Liver (tissue), 9 donors: ENCODE measurements around the gene UBE3C. TPM values are rescaled to one million over a fixed set of nuclear protein-coding genes. Genes with fewer than 3 reads are reported as not detected.
"Not testable (repeated sequence)": the region's sequence is repeated elsewhere in the genome, so short reads cannot be mapped to it uniquely, and the experiment has no call there.

Source experiments
- DNase-seq: peaks from one replicate; pipeline ENCODE4 v3.0.0-alpha.2; 2017; ENCODE audit warnings: low spot score
- H3K27ac ChIP-seq, 2 donors: one replicate each; pipeline ENCODE4 v1.7.0; 2013; ENCODE audit warnings: inconsistent platforms in 2 of 2, low read length in 2 of 2, control low read depth in 1 of 2, low read depth in 1 of 2, mild to moderate bottlenecking in 1 of 2
- H3K27me3 ChIP-seq, 4 donors: one replicate each; pipeline versions ENCODE4 v1.6.1 to v1.7.0; 2013; ENCODE audit warnings: low read length in 3 of 4, inconsistent platforms in 1 of 4, mild to moderate bottlenecking in 1 of 4, moderate library complexity in 1 of 4; ENCODE audit not compliant: control insufficient read depth in 4 of 4, insufficient read depth in 4 of 4
- H3K36me3 ChIP-seq, 4 donors: one replicate each; pipeline versions ENCODE4 v1.6.1 to v1.7.0; 2013; ENCODE audit warnings: low read length in 3 of 4, mild to moderate bottlenecking in 3 of 4, low read depth in 1 of 4, moderate library complexity in 1 of 4; ENCODE audit not compliant: control insufficient read depth in 4 of 4, insufficient read depth in 3 of 4
- H3K4me1 ChIP-seq, 4 donors: one replicate each; pipeline versions ENCODE4 v1.6.1 to v1.7.0; 2013; ENCODE audit warnings: low read length in 3 of 4, mild to moderate bottlenecking in 3 of 4, moderate library complexity in 1 of 4; ENCODE audit not compliant: control insufficient read depth in 4 of 4, insufficient read depth in 4 of 4
- H3K4me3 ChIP-seq, 3 donors: one replicate each; pipeline versions ENCODE4 v1.6.1 to v1.7.0; 2013; ENCODE audit warnings: low read length in 3 of 3, control low read depth in 1 of 3, low read depth in 1 of 3, mild to moderate bottlenecking in 1 of 3
- H3K9ac ChIP-seq, 2 donors: one replicate each; pipeline ENCODE4 v1.7.0; 2013; ENCODE audit warnings: low read length in 2 of 2, mild to moderate bottlenecking in 2 of 2, moderate library complexity in 2 of 2, control low read depth in 1 of 2, low read depth in 1 of 2
- H3K9me3 ChIP-seq, 4 donors: one replicate each; pipeline versions ENCODE4 v1.6.1 to v1.7.0; 2013; ENCODE audit warnings: low read length in 3 of 4; ENCODE audit not compliant: control insufficient read depth in 4 of 4
- ATF3 ChIP-seq: IDR thresholded peaks from 2 replicates; pipeline ENCODE4 v1.6.1; 2016; ENCODE audit warnings: antibody characterized with exemption
- EGR1 ChIP-seq, 2 donors: IDR thresholded peaks; 2 replicates each; pipeline ENCODE4 v1.6.1; 2016 to 2018; ENCODE audit warnings: antibody characterized with exemption in 2 of 2, low read depth in 2 of 2
- FOXA1 ChIP-seq: IDR thresholded peaks from 2 replicates; pipeline ENCODE4 v1.6.1; 2016; ENCODE audit warnings: antibody characterized with exemption
- FOXA2 ChIP-seq: IDR thresholded peaks from 2 replicates; pipeline ENCODE4 v1.6.1; 2016; ENCODE audit warnings: antibody characterized with exemption
- GABPA ChIP-seq, 2 donors: IDR thresholded peaks in 1 of 2; conservative IDR thresholded peaks in 1 of 2; 2 replicates each; pipeline ENCODE4 v1.6.1; 2016; ENCODE audit warnings: antibody characterized with exemption in 2 of 2, mild to moderate bottlenecking in 1 of 2, moderate library complexity in 1 of 2
- HNF4G ChIP-seq: IDR thresholded peaks from 2 replicates; pipeline ENCODE4 v1.6.1; 2016; ENCODE audit warnings: antibody characterized with exemption
- JUND ChIP-seq, 2 donors: IDR thresholded peaks; 2 replicates each; pipeline ENCODE4 v1.6.1; 2016; ENCODE audit warnings: antibody characterized with exemption in 2 of 2
- MAX ChIP-seq: IDR thresholded peaks from 2 replicates; pipeline ENCODE4 v1.6.1; 2016; ENCODE audit warnings: antibody characterized with exemption
- NR2F2 ChIP-seq: IDR thresholded peaks from 2 replicates; pipeline ENCODE4 v1.6.1; 2016; ENCODE audit warnings: antibody characterized with exemption
- RAD21 ChIP-seq, 2 donors: IDR thresholded peaks; 2 replicates each; pipeline ENCODE4 v1.6.1; 2016; ENCODE audit warnings: antibody characterized with exemption in 2 of 2, mild to moderate bottlenecking in 2 of 2
- REST ChIP-seq: IDR thresholded peaks from 2 replicates; pipeline ENCODE4 v1.6.1; 2016; ENCODE audit warnings: antibody characterized with exemption, mild to moderate bottlenecking
- RXRA ChIP-seq, 2 donors: IDR thresholded peaks; 2 replicates each; pipeline ENCODE4 v1.6.1; 2017 to 2018; ENCODE audit warnings: antibody characterized with exemption in 2 of 2, mild to moderate bottlenecking in 1 of 2
- SP1 ChIP-seq: IDR thresholded peaks from 2 replicates; pipeline ENCODE4 v1.6.1; 2018; ENCODE audit warnings: antibody characterized with exemption, mild to moderate bottlenecking
- TAF1 ChIP-seq: conservative IDR thresholded peaks from 2 replicates; pipeline ENCODE4 v1.6.1; 2016; ENCODE audit warnings: antibody characterized with exemption, mild to moderate bottlenecking
- YY1 ChIP-seq: IDR thresholded peaks from 2 replicates; pipeline ENCODE4 v1.6.1; 2016; ENCODE audit warnings: antibody characterized with exemption, mild to moderate bottlenecking
- WGBS: extraction: QIAGEN DNeasy Blood & Tissue Kit; methylation state at CpG from one replicate; pipeline ENCODE4 v1.1.7; 2013; 5-methylcytosine and 5-hydroxymethylcytosine counted together
- polyA plus RNA-seq, 2 donors: library from polyadenylated mRNA; stranded (reverse) in 1 of 2; unstranded in 1 of 2; fragments of 200-250 nt in 1 of 2; fragments of >200 nt in 1 of 2; fragmentation: Nextera tagmentation in 1 of 2; extraction: Ambion mirVana in 1 of 2; gene quantifications; one replicate each; pipeline versions ENCODE4 v1.2.1 to v1.2.3, GENCODE V29; 2013 to 2015
- total RNA-seq, 2 donors: library from RNA; depleted of rRNA; stranded (reverse); fragments of >200 nt; gene quantifications; one replicate each; pipeline ENCODE4 v1.2.3, GENCODE V29; 2014
- TF ChIP-seq, protein P1 (sequence below): fragments of 150-350 bp; IDR thresholded peaks from 2 replicates; pipeline ENCODE4 v1.5.1; 2017; ENCODE audit warnings: improper control_type of control experiment, low read depth, low read length; ENCODE audit not compliant: missing input control
- TF ChIP-seq, protein P2 (sequence below): IDR thresholded peaks from 2 replicates; pipeline ENCODE4 v1.6.1; 2016; ENCODE audit warnings: antibody characterized with exemption
- donor health status: healthy.
- donor health status: healthy.
- donor health status: healthy.
- donor health status: healthy.
- donor health status: healthy.

The UBE3C gene
- total and polyA plus RNA-seq, 4 donors: 10.3 to 61.8 (median 33.9) TPM

DNA sequence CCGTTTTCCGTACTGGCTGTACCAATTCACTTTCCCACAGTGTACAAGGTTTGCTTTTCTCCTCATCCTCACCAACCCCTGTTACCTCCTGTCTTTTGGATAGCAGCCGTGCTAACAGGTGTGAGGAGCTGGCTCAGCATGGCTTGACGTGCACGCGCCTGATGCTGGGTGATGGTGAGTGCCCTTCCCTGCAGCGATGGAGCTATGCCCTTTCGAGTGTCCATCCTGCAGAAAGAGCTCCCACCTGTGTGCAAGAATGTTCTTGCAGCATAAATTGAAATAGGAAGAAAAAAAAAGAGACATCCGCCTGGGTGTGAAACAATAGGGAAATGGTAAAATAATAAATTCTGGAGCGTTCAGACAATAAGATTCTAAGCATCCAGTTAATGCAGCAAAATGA lies 9.5 kb upstream of the UBE3C start (continued):
- TF ChIP-seq, protein P1, sequence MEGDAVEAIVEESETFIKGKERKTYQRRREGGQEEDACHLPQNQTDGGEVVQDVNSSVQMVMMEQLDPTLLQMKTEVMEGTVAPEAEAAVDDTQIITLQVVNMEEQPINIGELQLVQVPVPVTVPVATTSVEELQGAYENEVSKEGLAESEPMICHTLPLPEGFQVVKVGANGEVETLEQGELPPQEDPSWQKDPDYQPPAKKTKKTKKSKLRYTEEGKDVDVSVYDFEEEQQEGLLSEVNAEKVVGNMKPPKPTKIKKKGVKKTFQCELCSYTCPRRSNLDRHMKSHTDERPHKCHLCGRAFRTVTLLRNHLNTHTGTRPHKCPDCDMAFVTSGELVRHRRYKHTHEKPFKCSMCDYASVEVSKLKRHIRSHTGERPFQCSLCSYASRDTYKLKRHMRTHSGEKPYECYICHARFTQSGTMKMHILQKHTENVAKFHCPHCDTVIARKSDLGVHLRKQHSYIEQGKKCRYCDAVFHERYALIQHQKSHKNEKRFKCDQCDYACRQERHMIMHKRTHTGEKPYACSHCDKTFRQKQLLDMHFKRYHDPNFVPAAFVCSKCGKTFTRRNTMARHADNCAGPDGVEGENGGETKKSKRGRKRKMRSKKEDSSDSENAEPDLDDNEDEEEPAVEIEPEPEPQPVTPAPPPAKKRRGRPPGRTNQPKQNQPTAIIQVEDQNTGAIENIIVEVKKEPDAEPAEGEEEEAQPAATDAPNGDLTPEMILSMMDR: no peak
- TF ChIP-seq ATF3 (no peak), HNF4G (no peak), YY1 (no peak), MAX (no peak)

DNA sequence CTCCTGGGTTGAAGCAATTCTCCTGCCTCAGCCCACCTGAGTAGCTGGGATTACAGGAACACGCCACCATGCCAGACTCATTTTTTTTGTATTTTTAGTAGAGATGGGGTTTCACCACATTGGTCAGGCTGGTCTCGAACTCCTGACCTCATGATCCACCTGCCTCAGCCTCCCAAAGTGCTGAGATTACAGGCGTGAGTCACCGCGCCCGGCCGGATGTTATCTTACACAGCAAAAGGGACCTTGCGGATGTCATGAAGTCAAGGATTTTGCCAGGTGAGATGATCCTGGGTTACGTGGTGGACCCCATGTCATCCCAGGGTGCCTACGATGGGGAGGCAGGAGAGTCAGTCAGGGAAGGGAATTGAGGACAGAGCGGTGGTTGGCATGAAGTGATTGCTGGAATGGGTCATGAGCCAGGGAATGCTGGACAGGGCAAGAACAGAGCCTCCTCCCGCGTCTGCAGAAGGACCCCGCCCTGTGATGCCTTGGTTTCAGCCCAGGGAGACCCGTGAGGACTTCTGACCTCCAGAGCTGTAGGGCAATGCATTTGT lies 8.7 kb upstream of the UBE3C start:
- 73% methylated on average over 15 of the region's 15 CpGs for WGBS
- no peaks in the 10 kb centered on the region for H3K36me3 ChIP-seq
- TF ChIP-seq FOXA1 (no peak), SP1 (no peak), TAF1 (no peak), ATF3 (no peak), YY1 (no peak), RXRA (IDR thresholded peaks at IDR 0.05) (no peak), MAX (no peak), NR2F2 (no peak), EGR1 (IDR thresholded peaks at IDR 0.05; ENCODE audit: low read depth in 2 of 2) (no peak), JUND (IDR thresholded peaks at IDR 0.05) (no peak), GABPA (IDR thresholded peaks at IDR 0.05 in 1 of 2, conservative IDR thresholded peaks at IDR 0.05 in 1 of 2) (no peak), FOXA2 (no peak), RAD21 (IDR thresholded peaks at IDR 0.05) (no peak), HNF4G (no peak), REST (no peak)
- TF ChIP-seq, protein P1: no peak
- TF ChIP-seq, protein P2, sequence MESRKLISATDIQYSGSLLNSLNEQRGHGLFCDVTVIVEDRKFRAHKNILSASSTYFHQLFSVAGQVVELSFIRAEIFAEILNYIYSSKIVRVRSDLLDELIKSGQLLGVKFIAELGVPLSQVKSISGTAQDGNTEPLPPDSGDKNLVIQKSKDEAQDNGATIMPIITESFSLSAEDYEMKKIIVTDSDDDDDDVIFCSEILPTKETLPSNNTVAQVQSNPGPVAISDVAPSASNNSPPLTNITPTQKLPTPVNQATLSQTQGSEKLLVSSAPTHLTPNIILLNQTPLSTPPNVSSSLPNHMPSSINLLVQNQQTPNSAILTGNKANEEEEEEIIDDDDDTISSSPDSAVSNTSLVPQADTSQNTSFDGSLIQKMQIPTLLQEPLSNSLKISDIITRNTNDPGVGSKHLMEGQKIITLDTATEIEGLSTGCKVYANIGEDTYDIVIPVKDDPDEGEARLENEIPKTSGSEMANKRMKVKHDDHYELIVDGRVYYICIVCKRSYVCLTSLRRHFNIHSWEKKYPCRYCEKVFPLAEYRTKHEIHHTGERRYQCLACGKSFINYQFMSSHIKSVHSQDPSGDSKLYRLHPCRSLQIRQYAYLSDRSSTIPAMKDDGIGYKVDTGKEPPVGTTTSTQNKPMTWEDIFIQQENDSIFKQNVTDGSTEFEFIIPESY: no peak
- no peaks in the 10 kb centered on the region for H3K9me3 ChIP-seq
- no peak for DNase-seq
- no peaks in the 10 kb centered on the region for H3K4me1 ChIP-seq
- no peak overlapping the region for H3K27ac ChIP-seq
- H3K4me3 ChIP-seq: no peak overlapping the region
- H3K9ac ChIP-seq: no peak overlapping the region
- H3K27me3 ChIP-seq: peaks cover 0 to 2% (median 0%) of the 10 kb centered on the region in 4 donors

DNA sequence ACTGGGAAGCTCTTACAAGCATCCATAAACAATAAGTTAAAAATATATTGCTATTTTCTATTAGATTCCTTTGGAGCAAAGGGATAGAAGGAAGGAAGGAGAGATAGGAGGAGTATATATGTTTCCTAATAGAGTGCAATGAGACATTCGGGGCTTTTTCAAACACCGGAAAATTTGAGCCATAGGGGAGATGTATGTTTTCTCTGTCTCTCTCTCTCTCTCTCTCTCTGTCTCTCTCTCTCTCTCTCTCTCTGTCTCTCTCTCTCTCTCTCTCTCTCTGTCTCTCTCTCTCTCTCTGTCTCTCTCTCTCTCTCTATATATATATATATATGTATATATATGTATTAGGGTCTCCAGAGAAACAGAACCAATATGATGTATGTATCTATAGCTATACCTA lies 7.9 kb upstream of the UBE3C start:
- H3K9ac ChIP-seq, H3K4me3 ChIP-seq, H3K36me3 ChIP-seq, H3K9me3 ChIP-seq, DNase-seq, H3K4me1 ChIP-seq, H3K27me3 ChIP-seq, H3K27ac ChIP-seq: not testable (repeated sequence)
- WGBS: 90% methylated on average over 2 of the region's 2 CpGs
